Glutamatergic neuron (in vitro differentiated cells): ENCODE data around the gene RBM23. TPM values are rescaled to one million over a fixed set of nuclear protein-coding genes. Genes with fewer than 3 reads are reported as not detected.

Experiments
- DNase-seq: peaks from one replicate; pipeline ENCODE4 v3.0.0; 2022
- H3K27ac Mint-ChIP-seq: one replicate; pipeline ENCODE4 v1.8.0; 2020; ENCODE audit warnings: mild to moderate bottlenecking, mixed read lengths, inconsistent platforms; ENCODE audit not compliant: unreplicated experiment
- H3K27me3 Mint-ChIP-seq: one replicate; pipeline ENCODE4 v1.8.0; 2020; ENCODE audit warnings: mild to moderate bottlenecking, moderate library complexity, mixed read lengths, inconsistent platforms; ENCODE audit not compliant: unreplicated experiment
- H3K36me3 Mint-ChIP-seq: one replicate; pipeline ENCODE4 v1.8.0; 2020; ENCODE audit warnings: mild to moderate bottlenecking, mixed read lengths, inconsistent platforms; ENCODE audit not compliant: unreplicated experiment
- H3K4me1 Mint-ChIP-seq: one replicate; pipeline ENCODE4 v1.8.0; 2020; ENCODE audit warnings: mild to moderate bottlenecking, low read depth, mixed read lengths, inconsistent platforms; ENCODE audit not compliant: unreplicated experiment
- H3K4me3 Mint-ChIP-seq: one replicate; pipeline ENCODE4 v1.8.0; 2020; ENCODE audit warnings: mild to moderate bottlenecking, mixed read lengths, inconsistent platforms; ENCODE audit not compliant: unreplicated experiment
- H3K9me3 Mint-ChIP-seq: one replicate; pipeline ENCODE4 v1.8.0; 2020; ENCODE audit warnings: mild to moderate bottlenecking, moderate library complexity, mixed read lengths, inconsistent platforms; ENCODE audit not compliant: unreplicated experiment
- CTCF ChIP-seq: fragments of 200-600 bp; sonication (generic); IDR thresholded peaks from one replicate; pipeline ENCODE4 v1.5.0; 2021; ENCODE audit not compliant: partially characterized antibody, unreplicated experiment
- total RNA-seq: library from RNA; stranded (reverse); fragmentation: NEBNext Ultra II Directional; extraction: Animal tissue kit (Norgen Biotek cat#: 25700); gene quantifications from one replicate; pipeline ENCODE4 v1.2.1, GENCODE V29; 2021; ENCODE audit not compliant: unreplicated experiment

RBM23 gene
- total RNA-seq, 1 donor from 2014 or later, result 70.9 TPM

- Mint-ChIP-seq H3K27me3 (peaks cover 23% of the 10 kb centered on the region), H3K36me3 (peaks cover 7% of the 10 kb centered on the region), H3K27ac (peak overlapping the region; percentile 100), H3K9me3 (peaks cover 29% of the 10 kb centered on the region), H3K4me3 (no peak overlapping the region), H3K4me1 (peaks cover 62% of the 10 kb centered on the region)
- DNase-seq, result no peak
- no peak for TF ChIP-seq CTCF
Measured at GRCh38 chr14:22888662-22889061, 30.3 kb downstream of the RBM23 start.

- H3K27ac Mint-ChIP-seq, result peak overlapping the region; percentile 100
- peak overlapping the region; percentile 99 for H3K4me3 Mint-ChIP-seq
- H3K36me3 Mint-ChIP-seq, result peaks cover 8% of the 10 kb centered on the region
- peak; percentile 82 for DNase-seq
- H3K27me3 Mint-ChIP-seq, result peaks cover 24% of the 10 kb centered on the region
- peaks cover 57% of the 10 kb centered on the region for H3K4me1 Mint-ChIP-seq
- peaks cover 33% of the 10 kb centered on the region for H3K9me3 Mint-ChIP-seq
- TF ChIP-seq CTCF, result no peak
Measured at GRCh38 chr14:22887990-22888378, 31.0 kb downstream of the RBM23 start.

- peaks cover 8% of the 10 kb centered on the region for H3K36me3 Mint-ChIP-seq
- H3K9me3 Mint-ChIP-seq, result peaks cover 32% of the 10 kb centered on the region
- peak; percentile 67 for DNase-seq
- no peak for TF ChIP-seq CTCF
- peak overlapping the region; percentile 99 for H3K4me3 Mint-ChIP-seq
- peak overlapping the region; percentile 100 for H3K27ac Mint-ChIP-seq
- peaks cover 56% of the 10 kb centered on the region for H3K4me1 Mint-ChIP-seq
- H3K27me3 Mint-ChIP-seq, result peaks cover 29% of the 10 kb centered on the region
Measured at GRCh38 chr14:22887260-22887989, 31.5 kb downstream of the RBM23 start.

GRCh38 chr14:22886500-22887259 lies 32.3 kb downstream of the RBM23 start:
- H3K9me3 Mint-ChIP-seq, result peaks cover 33% of the 10 kb centered on the region
- DNase-seq, result peak; percentile 84
- peaks cover 8% of the 10 kb centered on the region for H3K36me3 Mint-ChIP-seq
- H3K4me3 Mint-ChIP-seq, result peak overlapping the region; percentile 99
- peaks cover 34% of the 10 kb centered on the region for H3K27me3 Mint-ChIP-seq
- peak overlapping the region; percentile 100 for H3K27ac Mint-ChIP-seq
- no peak for TF ChIP-seq CTCF
- peaks cover 57% of the 10 kb centered on the region for H3K4me1 Mint-ChIP-seq

DNA sequence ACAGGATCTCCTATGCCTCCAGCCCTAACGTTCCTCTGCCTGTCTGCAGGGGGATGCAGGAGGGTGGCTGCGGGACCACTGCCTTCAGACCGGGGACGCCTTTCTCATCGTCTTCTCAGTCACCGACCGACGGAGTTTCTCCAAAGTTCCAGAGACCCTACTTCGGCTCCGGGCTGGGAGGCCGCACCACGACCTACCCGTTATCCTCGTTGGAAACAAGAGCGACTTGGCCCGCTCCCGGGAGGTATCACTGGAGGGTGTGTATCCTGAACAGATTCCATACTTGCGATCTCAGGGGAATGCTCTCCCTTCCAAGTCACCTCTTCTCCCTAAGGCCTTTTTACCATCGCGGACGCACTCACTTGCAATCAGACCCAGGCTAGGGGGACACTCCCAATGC lies 33.0 kb downstream of the RBM23 start:
- Mint-ChIP-seq H3K27ac (peak overlapping the region; percentile 95), H3K36me3 (peaks cover 8% of the 10 kb centered on the region), H3K27me3 (peaks cover 37% of the 10 kb centered on the region), H3K4me1 (peaks cover 61% of the 10 kb centered on the region), H3K9me3 (peaks cover 34% of the 10 kb centered on the region), H3K4me3 (peak overlapping the region; percentile 99)
- DNase-seq, result no peak
- TF ChIP-seq CTCF, result no peak
